GM12878 (cell line): Measurements from ENCODE around the gene SIRT2. TPM values are rescaled to one million over a fixed set of nuclear protein-coding genes. Genes with fewer than 3 reads are reported as not detected.

Experiments
- BACH1 ChIP-seq: fragments of 450-650 bp; IDR thresholded peaks from 2 replicates; pipeline ENCODE4 v1.6.1; 2017; ENCODE audit warnings: mild to moderate bottlenecking, borderline replicate concordance
- BHLHE40 ChIP-seq, 2 experiments: fragments of 450-650 bp in 1 of 2; IDR thresholded peaks; 2 replicates each; pipeline ENCODE4 v1.6.1; 2011 to 2017; ENCODE audit warnings: low read depth in 2 of 2, borderline replicate concordance in 1 of 2, improper control_type of control experiment in 1 of 2, low read length in 1 of 2, mild to moderate bottlenecking in 1 of 2
- BRCA1 ChIP-seq: IDR thresholded peaks from 2 replicates; pipeline ENCODE4 v1.6.1; 2011; ENCODE audit warnings: low read depth, low read length, improper control_type of control experiment
- CHD1 ChIP-seq: IDR thresholded peaks from 2 replicates; pipeline ENCODE4 v1.6.1; 2012; ENCODE audit warnings: low read depth, low read length, improper control_type of control experiment
- CHD2 ChIP-seq: IDR thresholded peaks from 2 replicates; pipeline ENCODE4 v1.6.1; 2011; ENCODE audit warnings: low read depth, low read length, improper control_type of control experiment, borderline replicate concordance
- EGR1 ChIP-seq, 2 experiments: IDR thresholded peaks; 1 replicate in 1 of 2; 2 replicates in 1 of 2; pipeline ENCODE4 v1.6.1; 2011 to 2012; ENCODE audit warnings: low read depth in 2 of 2, low read length in 2 of 2, borderline replicate concordance in 1 of 2, mild to moderate bottlenecking in 1 of 2, moderate library complexity in 1 of 2
- MEF2A ChIP-seq: IDR thresholded peaks from 2 replicates; pipeline ENCODE4 v1.6.1; 2011; ENCODE audit warnings: low read depth, mild to moderate bottlenecking, low read length, moderate library complexity; ENCODE audit not compliant: insufficient read depth
- MXI1 ChIP-seq: fragments of 150-350 bp; IDR thresholded peaks from 2 replicates; pipeline ENCODE4 v1.6.1; 2011; ENCODE audit warnings: low read depth, mild to moderate bottlenecking, inconsistent platforms, low read length, improper control_type of control experiment
- MYB ChIP-seq: fragments of 150-350 bp; IDR thresholded peaks from 2 replicates; pipeline ENCODE4 v1.6.1; 2014; ENCODE audit warnings: mild to moderate bottlenecking, low read depth, low read length, borderline replicate concordance
- NFYB ChIP-seq: IDR thresholded peaks from 2 replicates; pipeline ENCODE4 v1.6.1; 2011; ENCODE audit warnings: low read depth, mild to moderate bottlenecking, low read length, improper control_type of control experiment, moderate library complexity; ENCODE audit not compliant: insufficient read depth
- NRF1 ChIP-seq: conservative IDR thresholded peaks from 2 replicates; pipeline ENCODE4 v1.6.1; 2011; ENCODE audit warnings: mild to moderate bottlenecking, low read depth, low read length, improper control_type of control experiment
- POLR2A ChIP-seq: IDR thresholded peaks from 2 replicates; pipeline ENCODE4 v1.6.1; 2011; ENCODE audit warnings: low read depth, mild to moderate bottlenecking, low read length
- RB1 ChIP-seq: fragments of 450-650 bp; formaldehyde crosslinking; IDR thresholded peaks from 2 replicates; pipeline ENCODE4 v1.6.1; 2017; ENCODE audit warnings: mild to moderate bottlenecking, borderline replicate concordance
- RELA ChIP-seq: fragments of 450-650 bp; IDR thresholded peaks from 2 replicates; pipeline ENCODE4 v1.8.0; 2014; ENCODE audit warnings: borderline replicate concordance; ENCODE audit not compliant: partially characterized antibody
- RUNX3 ChIP-seq: IDR thresholded peaks from 2 replicates; pipeline ENCODE4 v1.6.1; 2012; ENCODE audit warnings: low read length, inconsistent platforms
- STAT3 ChIP-seq: IDR thresholded peaks from 2 replicates; pipeline ENCODE4 v1.6.1; 2011; ENCODE audit warnings: low read depth, low read length, improper control_type of control experiment
- SUZ12 ChIP-seq: fragments of 200-600 bp; sonication (generic); IDR thresholded peaks from one replicate; pipeline ENCODE4 v1.6.1; 2018; ENCODE audit warnings: antibody characterized with exemption, mild to moderate bottlenecking; ENCODE audit not compliant: unreplicated experiment
- TCF12 ChIP-seq: IDR thresholded peaks from 2 replicates; pipeline ENCODE4 v1.6.1; 2011; ENCODE audit warnings: low read depth, mild to moderate bottlenecking, low read length
- ZBTB33 ChIP-seq: fragments of 450-650 bp; IDR thresholded peaks from 2 replicates; pipeline ENCODE4 v1.6.1; 2017; ENCODE audit warnings: mild to moderate bottlenecking
- ZNF687 ChIP-seq: fragments of 450-650 bp; IDR thresholded peaks from 2 replicates; pipeline ENCODE4 v1.6.1; 2017; ENCODE audit warnings: mild to moderate bottlenecking, moderate library complexity
- polyA plus RNA-seq, 11 experiments: library from polyadenylated mRNA; depleted of rRNA in 4 of 11; unstranded in 6 of 11; stranded (reverse) in 5 of 11; fragments of >200 nt; fragmentation: Nextera tagmentation in 4 of 11; fragmentation: Illumina TruSeq in 1 of 11; extraction: Ambion mirVana in 4 of 11; extraction: Trizol in 1 of 11; gene quantifications; 1 replicate in 1 of 11; 2 replicates in 10 of 11; pipeline versions ENCODE4 v1.2.1 to v1.2.3, GENCODE V29; 2011 to 2016; ENCODE audit warnings: inconsistent platforms in 2 of 11, missing spikeins in 2 of 11, low read depth in 1 of 11
- total RNA-seq, 4 experiments: library from RNA; depleted of rRNA in 3 of 4; stranded (reverse); fragments of >200 nt in 3 of 4; fragmentation: Illumina TruSeq in 1 of 4; extraction: Trizol in 1 of 4; gene quantifications; 2 replicates each; pipeline versions ENCODE4 v1.2.1 to v1.2.3, GENCODE V29; 2013 to 2021
- TF ChIP-seq, protein P1 (sequence below): fragments of 450-650 bp; conservative IDR thresholded peaks from 2 replicates; pipeline ENCODE4 v1.6.1; 2017; ENCODE audit warnings: mild to moderate bottlenecking, moderate library complexity
- TF ChIP-seq, protein P2 (sequence below): IDR thresholded peaks from 2 replicates; pipeline ENCODE4 v1.6.1; 2012; ENCODE audit warnings: low read depth, low read length, improper control_type of control experiment

The SIRT2 gene
- total and polyA plus RNA-seq, 10 of the 15 experiments (the other 5 are each of a cell fraction or from before 2014, with no cell fraction given): 1.4 to 38.7 (median 24.1) TPM

GRCh38 chr19:38849147-38849859 lies 50.1 kb downstream of the SIRT2 start (continued):
- TF ChIP-seq NFYB: no peak
- peak; percentile 91; the same call in 1 of the 2 replicates for TF ChIP-seq CHD1
- peak; percentile 40 for TF ChIP-seq RELA
- TF ChIP-seq TCF12: peak; percentile 64; the same call in 1 of the 2 replicates
- peak; percentile 56; the same call in 1 of the 2 replicates for TF ChIP-seq RB1
- TF ChIP-seq, protein P1, sequence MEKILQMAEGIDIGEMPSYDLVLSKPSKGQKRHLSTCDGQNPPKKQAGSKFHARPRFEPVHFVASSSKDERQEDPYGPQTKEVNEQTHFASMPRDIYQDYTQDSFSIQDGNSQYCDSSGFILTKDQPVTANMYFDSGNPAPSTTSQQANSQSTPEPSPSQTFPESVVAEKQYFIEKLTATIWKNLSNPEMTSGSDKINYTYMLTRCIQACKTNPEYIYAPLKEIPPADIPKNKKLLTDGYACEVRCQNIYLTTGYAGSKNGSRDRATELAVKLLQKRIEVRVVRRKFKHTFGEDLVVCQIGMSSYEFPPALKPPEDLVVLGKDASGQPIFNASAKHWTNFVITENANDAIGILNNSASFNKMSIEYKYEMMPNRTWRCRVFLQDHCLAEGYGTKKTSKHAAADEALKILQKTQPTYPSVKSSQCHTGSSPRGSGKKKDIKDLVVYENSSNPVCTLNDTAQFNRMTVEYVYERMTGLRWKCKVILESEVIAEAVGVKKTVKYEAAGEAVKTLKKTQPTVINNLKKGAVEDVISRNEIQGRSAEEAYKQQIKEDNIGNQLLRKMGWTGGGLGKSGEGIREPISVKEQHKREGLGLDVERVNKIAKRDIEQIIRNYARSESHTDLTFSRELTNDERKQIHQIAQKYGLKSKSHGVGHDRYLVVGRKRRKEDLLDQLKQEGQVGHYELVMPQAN: peak; percentile 75
- TF ChIP-seq BRCA1: no peak
- TF ChIP-seq STAT3: no peak
- peak; percentile 87 to 95; a peak in 3 of 4 replicates for TF ChIP-seq BHLHE40 (IDR thresholded peaks at IDR 0.05; ENCODE audit: borderline replicate concordance in 1 of 2, low read depth in 2 of 2, low read length in 1 of 2)
- 0 out of 2 replicates have a peak, but pooled peaks have one; percentile 42 for TF ChIP-seq MEF2A
- no peak for TF ChIP-seq ZBTB33
- peak; percentile 97 for TF ChIP-seq NRF1
- TF ChIP-seq MXI1: peak; percentile 92
- TF ChIP-seq EGR1 (IDR thresholded peaks at IDR 0.05; ENCODE audit: borderline replicate concordance in 1 of 2, low read depth in 2 of 2, low read length in 2 of 2): peak in 1 of 2 experiments; percentile 96; a peak in 2 of 3 replicates
- TF ChIP-seq RUNX3: peak; percentile 33
- no peak for TF ChIP-seq SUZ12
- TF ChIP-seq CHD2: peak; percentile 55
- peak; percentile 36 for TF ChIP-seq POLR2A
- peak; percentile 80 for TF ChIP-seq ZNF687
- peak; percentile 77 for TF ChIP-seq BACH1
- peak; percentile 64; the same call in 1 of the 2 replicates for TF ChIP-seq MYB
- TF ChIP-seq, protein P2, sequence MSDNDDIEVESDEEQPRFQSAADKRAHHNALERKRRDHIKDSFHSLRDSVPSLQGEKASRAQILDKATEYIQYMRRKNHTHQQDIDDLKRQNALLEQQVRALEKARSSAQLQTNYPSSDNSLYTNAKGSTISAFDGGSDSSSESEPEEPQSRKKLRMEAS: peak; percentile 89
